GM19468 (cell line): Measurements from ENCODE around the gene NRG3.

Experiments used
- ATAC-seq: cut with Tn5 transposase; IDR thresholded peaks from one replicate; pipeline ENCODE4 v1.9.1; 2021; ENCODE audit warnings: mild to moderate bottlenecking, moderate library complexity, moderate number of reproducible peaks; ENCODE audit not compliant: unreplicated experiment; ENCODE audit errors: extremely low read depth

NRG3 gene

DNA sequence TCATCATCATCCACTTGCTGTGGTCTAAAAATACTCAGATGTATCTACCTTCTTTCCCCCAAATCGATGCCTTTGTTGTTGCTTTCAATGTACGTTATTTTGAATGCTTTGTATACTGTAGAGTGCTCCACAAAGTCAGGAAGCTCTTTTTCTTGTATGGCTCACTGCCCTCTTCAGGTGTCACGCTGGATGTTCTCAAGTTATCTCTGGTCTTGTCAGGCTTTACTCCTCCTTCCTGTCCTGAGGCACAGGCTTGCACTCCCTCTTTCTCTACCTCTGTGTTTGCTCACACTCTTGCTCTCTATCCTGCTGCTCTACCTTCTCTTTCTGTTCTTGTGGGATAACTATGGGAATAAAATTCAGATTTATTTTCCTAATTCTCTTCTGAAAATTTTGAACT lies 381.3 kb downstream of the NRG3 start:
- ATAC-seq: no peak

DNA sequence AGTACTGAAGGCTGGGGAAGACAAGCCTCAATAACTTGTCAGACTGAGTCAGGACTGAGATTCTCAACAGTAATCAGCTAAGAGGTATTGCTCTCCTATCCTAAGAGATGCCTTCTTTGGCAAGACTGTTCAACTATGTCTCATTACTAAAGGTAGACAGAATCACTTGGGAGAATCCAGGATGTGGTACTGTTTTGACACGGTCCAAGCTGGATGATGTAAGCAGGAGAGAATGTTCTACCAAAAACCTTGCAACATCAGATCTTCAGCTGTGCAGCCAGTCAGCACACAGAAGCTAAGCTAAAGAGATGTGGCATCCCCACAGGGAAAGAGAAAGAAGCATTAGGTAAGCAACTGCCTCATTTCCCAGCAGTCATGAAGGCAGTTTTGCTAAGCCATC lies 391.4 kb downstream of the NRG3 start:
- no peak for ATAC-seq

DNA sequence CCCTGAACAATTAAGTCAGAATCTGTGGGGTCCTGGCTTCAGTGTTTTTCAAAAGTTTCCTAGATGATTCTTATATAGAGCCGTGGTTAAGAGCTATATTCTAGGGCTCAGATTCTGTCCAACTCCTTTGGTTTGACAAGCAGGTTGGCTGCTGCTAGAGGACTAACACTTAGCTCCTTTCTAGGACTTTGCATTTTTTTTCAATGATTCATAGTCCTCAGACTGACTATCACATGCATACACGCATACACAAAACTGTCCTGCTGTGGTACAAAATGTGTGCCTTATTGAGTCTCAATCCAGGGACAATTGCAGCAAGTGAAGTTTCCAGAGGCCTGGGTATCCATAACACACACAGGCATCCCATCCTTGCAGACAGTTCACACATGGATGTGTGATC lies 392.0 kb downstream of the NRG3 start:
- ATAC-seq: no peak

DNA sequence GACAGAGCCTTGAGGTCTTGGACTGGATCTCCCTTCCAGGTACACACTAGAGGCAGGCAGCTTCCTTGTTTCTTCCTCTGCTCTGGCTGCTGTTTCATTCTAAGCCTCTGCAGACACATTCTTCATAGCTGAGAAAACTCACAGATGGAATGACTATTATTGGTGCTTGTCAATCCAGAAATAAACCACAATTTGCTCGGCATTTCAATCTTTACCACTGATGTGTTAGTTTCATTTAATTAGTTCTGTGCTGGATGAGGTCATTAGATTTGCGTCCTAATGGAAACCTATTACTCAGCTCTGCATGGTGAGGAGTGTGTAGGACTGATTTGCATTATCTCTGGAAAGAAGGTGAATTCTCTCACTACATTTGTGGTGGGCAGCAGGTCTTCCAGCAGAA lies 392.5 kb downstream of the NRG3 start:
- no peak for ATAC-seq

DNA sequence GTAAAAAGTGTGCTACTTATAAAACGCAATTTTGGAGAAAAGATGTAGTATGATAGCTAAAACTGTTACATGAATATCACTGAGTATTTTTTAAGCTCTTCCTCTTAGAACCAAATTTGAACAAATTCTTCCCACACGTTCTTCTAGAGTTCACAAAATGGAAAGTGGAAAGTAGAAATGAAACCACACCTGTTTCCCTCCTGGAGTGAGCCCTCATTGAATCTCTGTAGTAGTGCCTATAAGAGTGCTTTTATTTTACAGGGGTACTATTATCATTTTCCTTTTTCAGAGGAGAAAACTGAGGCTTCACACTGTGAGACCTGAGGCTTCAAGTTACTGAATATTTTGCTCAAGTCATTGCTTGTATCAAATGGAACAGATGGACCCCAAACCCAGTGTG lies 393.0 kb downstream of the NRG3 start:
- ATAC-seq: no peak

DNA sequence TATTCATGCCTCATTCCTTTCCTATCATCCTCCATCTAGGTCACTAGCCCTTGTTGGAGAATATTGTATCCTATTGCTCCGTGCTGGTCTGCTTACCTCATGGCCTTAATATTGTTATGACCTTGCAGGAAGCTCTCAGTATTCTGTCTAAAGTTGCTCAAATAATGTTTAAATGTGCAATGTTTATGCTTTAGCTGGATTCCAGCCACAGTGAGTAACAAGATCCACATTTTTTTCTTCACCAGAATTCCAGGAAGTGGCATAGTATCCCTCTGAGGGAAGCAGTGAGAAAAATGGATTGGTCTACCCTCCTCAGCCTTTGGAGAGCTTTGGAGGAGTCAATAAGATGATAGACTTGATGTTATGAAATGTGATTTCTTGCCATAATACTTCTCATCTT lies 402.6 kb downstream of the NRG3 start:
- no peak for ATAC-seq

- ATAC-seq: peak; percentile 28
These were observed 403.6 kb downstream of the NRG3 start for GRCh38 chr10:82278401-82279182.

DNA sequence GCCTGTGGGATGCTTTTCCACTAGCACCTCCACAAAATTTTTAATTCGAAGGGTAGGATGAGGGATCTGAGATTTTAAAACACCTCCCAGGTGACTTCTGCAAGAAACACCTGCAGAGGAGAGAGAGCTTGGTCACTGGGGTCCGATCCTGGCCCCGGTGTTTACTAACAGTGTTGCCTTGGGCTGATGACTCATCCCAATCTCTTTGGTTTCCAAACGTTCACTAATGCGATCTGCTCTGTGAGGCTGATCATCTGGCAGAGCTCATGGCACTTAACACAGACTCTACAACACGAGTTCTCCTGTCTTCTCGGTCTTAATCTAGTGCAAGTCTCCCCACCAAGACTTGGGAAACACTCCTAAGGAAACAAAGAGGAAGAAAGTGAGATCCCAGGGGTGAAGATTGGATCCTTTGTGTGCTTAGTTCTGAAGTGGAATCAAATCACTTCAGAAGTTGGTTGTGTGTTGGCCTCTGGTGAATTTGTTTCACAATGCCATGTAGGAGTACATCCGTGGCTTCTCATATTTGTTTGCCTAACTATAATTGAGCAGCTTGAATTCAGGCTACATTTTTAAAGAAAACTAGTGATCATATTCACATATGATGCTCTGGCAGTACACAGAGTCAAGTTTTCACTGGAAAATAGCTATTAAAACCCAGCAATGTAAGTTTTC lies 407.9 kb downstream of the NRG3 start:
- no peak for ATAC-seq

DNA sequence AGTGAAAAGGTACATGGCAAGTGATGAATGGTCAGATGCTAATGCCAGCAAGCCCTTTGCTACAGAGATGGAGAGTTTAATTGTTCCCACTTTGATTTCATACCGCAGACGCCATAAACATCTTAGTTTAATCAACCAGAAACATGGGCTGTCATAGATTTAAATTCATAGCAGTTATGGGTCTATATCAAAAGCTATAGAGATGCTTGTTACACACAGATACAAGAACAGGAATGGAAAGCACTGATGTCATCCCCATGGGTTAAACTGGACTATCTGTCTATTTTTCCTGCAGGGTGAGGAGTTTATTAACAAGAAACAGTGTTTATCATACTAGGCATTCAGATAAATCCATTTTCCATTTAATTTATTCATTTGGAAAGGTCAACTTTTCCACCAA lies 409.2 kb downstream of the NRG3 start:
- ATAC-seq: no peak

GRCh38 chr10:82288461-82288881 lies 413.5 kb downstream of the NRG3 start:
- no peak for ATAC-seq

DNA sequence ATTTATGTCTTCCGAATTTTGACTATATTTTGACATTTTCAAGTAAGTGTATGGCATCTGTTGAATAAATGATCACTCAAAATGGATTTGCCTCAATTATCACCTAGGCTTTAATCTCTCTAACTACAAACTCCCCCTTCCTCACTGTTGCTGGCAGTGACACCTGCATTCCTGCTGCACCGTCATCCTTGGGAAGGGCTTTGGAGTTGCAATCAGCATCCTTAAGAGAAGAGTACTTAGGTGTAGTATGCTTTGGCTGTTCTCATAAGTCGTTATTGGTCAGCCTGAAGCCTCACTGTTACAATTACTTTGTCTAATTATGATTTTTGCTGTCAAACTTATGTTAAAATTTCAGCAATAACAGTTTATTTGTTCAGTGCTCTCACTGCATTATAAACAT lies 415.0 kb downstream of the NRG3 start:
- no peak for ATAC-seq

- no peak for ATAC-seq
These were observed 419.9 kb downstream of the NRG3 start for GRCh38 chr10:82294874-82295378.

- no peak for ATAC-seq
These were observed 433.6 kb downstream of the NRG3 start for GRCh38 chr10:82308641-82309040.

- no peak for ATAC-seq
These were observed 435.8 kb downstream of the NRG3 start for GRCh38 chr10:82310839-82311238.

GRCh38 chr10:82313401-82313800 lies 438.4 kb downstream of the NRG3 start:
- ATAC-seq: no peak

GRCh38 chr10:82318534-82318933 lies 443.5 kb downstream of the NRG3 start:
- ATAC-seq: no peak

- ATAC-seq: no peak
These were observed 444.1 kb downstream of the NRG3 start for GRCh38 chr10:82319074-82319473.

DNA sequence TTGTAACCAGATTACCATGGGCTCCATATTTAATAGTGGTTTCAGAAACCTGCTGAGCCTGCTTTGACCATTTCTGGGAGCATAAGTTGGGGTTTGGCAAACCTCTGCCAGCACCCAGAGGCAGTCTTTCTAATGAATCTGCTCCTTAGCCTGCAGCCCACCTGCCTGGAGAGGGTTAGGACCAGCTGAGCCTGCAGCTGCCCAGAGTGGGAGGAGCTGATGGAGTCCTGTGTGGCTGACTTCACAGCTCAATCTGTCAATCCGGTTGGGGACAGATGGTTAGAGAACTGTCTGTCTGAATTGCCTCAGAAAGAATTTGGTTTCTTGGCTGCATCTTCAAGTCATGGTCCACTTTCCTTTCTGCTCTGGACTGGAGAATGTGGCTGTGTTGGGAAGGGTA lies 444.6 kb downstream of the NRG3 start:
- no peak for ATAC-seq

DNA sequence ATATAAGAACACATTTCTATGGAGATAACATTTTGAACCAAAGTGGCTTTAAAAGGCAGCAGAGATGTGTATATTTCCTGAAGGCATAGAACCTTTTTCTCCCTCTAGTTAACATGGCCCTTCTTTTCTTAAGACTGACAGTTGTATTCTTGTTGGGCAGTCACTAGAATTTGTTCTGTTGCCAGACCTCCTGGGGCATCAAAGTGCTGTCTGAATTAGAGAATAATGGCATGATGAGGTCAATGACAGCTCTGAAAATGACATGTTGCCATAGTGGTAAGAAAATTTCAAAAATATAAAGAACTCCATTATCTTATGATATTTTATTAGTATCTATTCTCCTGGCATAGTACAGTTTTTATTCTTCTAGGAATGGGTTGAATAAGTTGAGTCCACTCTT lies 446.7 kb downstream of the NRG3 start:
- no peak for ATAC-seq

DNA sequence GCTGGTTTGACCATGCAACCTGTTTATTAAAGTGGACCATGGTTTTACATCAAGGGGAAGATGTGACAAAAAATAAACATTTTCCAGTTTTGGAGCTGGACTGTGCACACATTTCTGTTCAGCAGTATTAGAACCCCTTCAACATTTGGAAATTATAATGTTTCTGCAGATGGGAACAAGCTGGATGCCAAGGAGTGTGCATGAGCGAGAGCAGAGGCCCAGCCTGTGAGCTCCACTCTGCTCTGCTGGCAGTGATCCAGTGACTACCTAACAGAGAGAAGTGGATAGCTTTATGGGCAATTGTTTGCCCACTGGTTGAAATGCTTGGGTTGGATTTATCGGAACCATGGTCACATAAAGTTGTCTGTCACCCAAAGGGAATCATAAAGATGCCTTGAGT lies 456.7 kb downstream of the NRG3 start:
- no peak for ATAC-seq

DNA sequence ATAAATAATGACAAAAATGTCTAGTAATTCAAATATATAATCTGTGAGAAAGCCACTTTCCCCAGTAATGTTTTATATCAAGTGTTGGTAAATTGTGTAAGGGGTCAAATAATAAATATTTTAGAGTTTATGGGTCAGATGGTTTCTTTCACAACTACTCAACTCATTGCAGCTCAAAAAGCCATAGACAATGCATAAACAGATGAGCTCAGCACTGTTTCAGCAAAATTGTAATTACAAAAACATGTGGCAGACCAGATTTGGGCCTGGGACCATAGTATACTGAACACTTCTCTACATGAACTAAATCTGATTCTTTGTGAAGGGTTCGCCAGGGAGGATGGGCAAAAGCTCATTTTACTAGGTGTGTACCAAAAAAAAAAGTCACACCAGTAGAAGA lies 460.8 kb downstream of the NRG3 start:
- no peak for ATAC-seq

- no peak for ATAC-seq
These were observed 465.2 kb downstream of the NRG3 start for GRCh38 chr10:82340166-82340565.
